GM10266 (cell line): Measurements from ENCODE around the gene TSPAN33.

Source experiments
- DNase-seq: peaks from one replicate; pipeline ENCODE4 v3.0.0; 2012; ENCODE audit errors: extremely low spot score
- TF ChIP-seq, protein P1 (sequence below): IDR thresholded peaks from 2 replicates; pipeline ENCODE4 v1.5.1; 2012; ENCODE audit warnings: mild to moderate bottlenecking, low read depth; ENCODE audit not compliant: control insufficient read depth, insufficient read depth; ENCODE audit errors: missing control alignments

The TSPAN33 gene

GRCh38 chr7:129184981-129185670 is 40.6 kb downstream of the TSPAN33 start:
- DNase-seq, result no peak
- TF ChIP-seq, protein P1, sequence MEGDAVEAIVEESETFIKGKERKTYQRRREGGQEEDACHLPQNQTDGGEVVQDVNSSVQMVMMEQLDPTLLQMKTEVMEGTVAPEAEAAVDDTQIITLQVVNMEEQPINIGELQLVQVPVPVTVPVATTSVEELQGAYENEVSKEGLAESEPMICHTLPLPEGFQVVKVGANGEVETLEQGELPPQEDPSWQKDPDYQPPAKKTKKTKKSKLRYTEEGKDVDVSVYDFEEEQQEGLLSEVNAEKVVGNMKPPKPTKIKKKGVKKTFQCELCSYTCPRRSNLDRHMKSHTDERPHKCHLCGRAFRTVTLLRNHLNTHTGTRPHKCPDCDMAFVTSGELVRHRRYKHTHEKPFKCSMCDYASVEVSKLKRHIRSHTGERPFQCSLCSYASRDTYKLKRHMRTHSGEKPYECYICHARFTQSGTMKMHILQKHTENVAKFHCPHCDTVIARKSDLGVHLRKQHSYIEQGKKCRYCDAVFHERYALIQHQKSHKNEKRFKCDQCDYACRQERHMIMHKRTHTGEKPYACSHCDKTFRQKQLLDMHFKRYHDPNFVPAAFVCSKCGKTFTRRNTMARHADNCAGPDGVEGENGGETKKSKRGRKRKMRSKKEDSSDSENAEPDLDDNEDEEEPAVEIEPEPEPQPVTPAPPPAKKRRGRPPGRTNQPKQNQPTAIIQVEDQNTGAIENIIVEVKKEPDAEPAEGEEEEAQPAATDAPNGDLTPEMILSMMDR, result no peak

GRCh38 chr7:129186749-129187260 is 42.3 kb downstream of the TSPAN33 start:
- TF ChIP-seq, protein P1, result no peak
- no peak for DNase-seq

- no peak for DNase-seq
- TF ChIP-seq, protein P1, result no peak
Measured at GRCh38 chr7:129187681-129188371, 43.3 kb downstream of the TSPAN33 start.

- DNase-seq, result no peak
Measured at GRCh38 chr7:129188372-129188891, 43.9 kb downstream of the TSPAN33 start, which contains the start of gene SMO. Gene SMO, plus strand, starts transcription at chr7:129188633. Its CDS starts 519 bp downstream, at chr7:129189152.

GRCh38 chr7:129188892-129189660 is 44.6 kb downstream of the TSPAN33 start:
- TF ChIP-seq, protein P1, result no peak

More at GRCh38 chr7:129188372-129188891, 43.9 kb downstream of the TSPAN33 start, which contains the start of gene SMO:
- TF ChIP-seq, protein P1, result no peak

DNA sequence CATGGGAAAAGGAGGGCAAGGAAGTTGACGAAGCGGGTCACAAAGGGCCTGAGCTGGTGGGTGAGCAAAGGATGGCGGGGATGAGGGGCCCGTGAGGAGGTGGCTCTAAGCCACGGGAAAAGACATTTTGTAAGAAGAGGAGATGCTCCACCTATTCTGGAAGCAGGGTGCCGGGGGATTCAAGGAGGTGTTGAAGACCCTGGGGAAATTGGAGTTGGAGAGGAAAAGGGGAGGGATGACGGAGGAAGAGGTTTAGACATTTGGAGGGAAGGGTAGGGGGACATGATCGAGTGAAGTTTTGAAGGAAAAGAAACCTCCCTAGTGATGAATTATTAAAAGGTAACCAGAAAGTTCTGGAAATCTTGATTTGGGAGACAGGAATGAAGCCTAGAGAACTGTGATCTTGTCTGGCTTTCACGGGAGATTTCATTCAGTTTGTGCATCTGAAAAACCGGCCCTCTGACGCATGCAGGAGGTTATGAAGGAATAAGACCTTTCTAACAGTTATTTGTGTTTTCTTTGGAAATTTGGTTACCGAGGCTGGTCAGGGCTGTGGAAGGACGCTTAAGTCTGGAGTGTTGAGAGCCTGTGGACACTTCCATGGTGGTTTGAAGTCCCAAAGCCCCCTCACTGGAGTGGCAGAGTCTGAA is 45.3 kb downstream of the TSPAN33 start:
- no peak for DNase-seq
- TF ChIP-seq, protein P1, result no peak

More at GRCh38 chr7:129188892-129189660, 44.6 kb downstream of the TSPAN33 start:
- DNase-seq, result peak; percentile 77
